ENCODE data around the gene AP3S1.

The AP3S1 gene

GRCh38 chr5:115847290-115847689 lies 5.6 kb downstream of the AP3S1 start:
- no peak overlapping the region for H3K4me3 ChIP-seq (ENCODE audit: low read depth, low read length)
- no peak for TF ChIP-seq CTCF (IDR thresholded peaks at IDR 0.05; ENCODE audit: borderline replicate concordance, insufficient read depth, low read depth, low read length)

GRCh38 chr5:115849258-115849798 lies 7.6 kb downstream of the AP3S1 start:
- no peak for TF ChIP-seq CTCF (IDR thresholded peaks at IDR 0.05; ENCODE audit: borderline replicate concordance, insufficient read depth, low read depth, low read length)
- no peak overlapping the region for H3K4me3 ChIP-seq (ENCODE audit: low read depth, low read length)

GRCh38 chr5:115850744-115851416 lies 9.1 kb downstream of the AP3S1 start:
- H3K4me3 ChIP-seq (ENCODE audit: low read depth, low read length), result no peak overlapping the region
- TF ChIP-seq CTCF (IDR thresholded peaks at IDR 0.05; ENCODE audit: borderline replicate concordance, insufficient read depth, low read depth, low read length), result no peak

- H3K4me3 ChIP-seq (ENCODE audit: low read depth, low read length), result no peak overlapping the region
- no peak for TF ChIP-seq CTCF (IDR thresholded peaks at IDR 0.05; ENCODE audit: borderline replicate concordance, insufficient read depth, low read depth, low read length)
Measured at GRCh38 chr5:115854139-115854538, 12.4 kb downstream of the AP3S1 start.

GRCh38 chr5:115855959-115856358 lies 14.2 kb downstream of the AP3S1 start:
- no peak overlapping the region for H3K4me3 ChIP-seq (ENCODE audit: low read depth, low read length)
- no peak for TF ChIP-seq CTCF (IDR thresholded peaks at IDR 0.05; ENCODE audit: borderline replicate concordance, insufficient read depth, low read depth, low read length)

GRCh38 chr5:115857057-115857479 lies 15.3 kb downstream of the AP3S1 start:
- no peak for TF ChIP-seq CTCF (IDR thresholded peaks at IDR 0.05; ENCODE audit: borderline replicate concordance, insufficient read depth, low read depth, low read length)
- H3K4me3 ChIP-seq (ENCODE audit: low read depth, low read length), result no peak overlapping the region
